Right ventricle myocardium superior (tissue), 1 donor: Measurements from ENCODE around the gene STOX1. TPM values are rescaled to one million over a fixed set of nuclear protein-coding genes. Genes with fewer than 3 reads are reported as not detected.
"Not testable (repeated sequence)": the region's sequence is repeated elsewhere in the genome, so short reads cannot be mapped to it uniquely, and the experiment has no call there.

Experiments
- ATAC-seq: fragments of 200-7000 bp; cut with Tn5 transposase; one replicate; pipeline ENCODE4 v1.9.1; 2020; ENCODE audit warnings: mild to moderate bottlenecking; ENCODE audit not compliant: poor library complexity
- DNase-seq: peaks from one replicate; pipeline ENCODE4 v3.0.0-alpha.2; 2020
- intact Hi-C: fragments of 100-400 bp; cut with DNase I; formaldehyde crosslinking; loops from one replicate; pipeline ENCODE4 v1.11.2; 2022
- total RNA-seq: library from RNA; stranded (reverse); fragmentation: NEBNext Ultra II Directional; extraction: Animal tissue kit (Norgen Biotek cat#: 25700); gene quantifications from one replicate; pipeline ENCODE4 v1.2.1, GENCODE V29; 2021
- donor health status: DM: no; HTN: yes; CAD: no; lungs with severe emphysema.

Gene STOX1
- total RNA-seq, 1 donor from 2014 or later, result 0.38 TPM

- no peak for DNase-seq
- intact Hi-C loops, result no loop called here
- no peak for ATAC-seq
Measured at GRCh38 chr10:68934994-68935393, 107.7 kb downstream of the STOX1 start.

- DNase-seq, result no peak
- intact Hi-C loops, result no loop called here
- ATAC-seq, result no peak
Measured at GRCh38 chr10:68938117-68938516, 110.8 kb downstream of the STOX1 start.

- intact Hi-C loops, result no loop called here
- no peak for ATAC-seq
- DNase-seq, result no peak
Measured at GRCh38 chr10:68938884-68939283, 111.6 kb downstream of the STOX1 start.

- intact Hi-C loops, DNase-seq, ATAC-seq: not testable (repeated sequence)
Measured at GRCh38 chr10:68940917-68941316, 113.6 kb downstream of the STOX1 start.

Other genes with a start within 250 kb of the STOX1 start
- gene CCAR1, start 106.3 kb upstream of the STOX1 start, total RNA-seq, result 25.9 TPM
- 17.3 TPM for gene DDX50, start 73.8 kb downstream of the STOX1 start, total RNA-seq
- gene DDX21, start 128.6 kb downstream of the STOX1 start, total RNA-seq, result 18.3 TPM
- gene KIFBP, start 161.3 kb downstream of the STOX1 start, total RNA-seq, result 46.0 TPM